NCI-H524 treated with DMSO at 0.1 percent for 48 hours (cell line): ENCODE results near the gene GCNT4.
"Not testable (repeated sequence)": the region's sequence is repeated elsewhere in the genome, so short reads cannot be mapped to it uniquely, and the experiment has no call there.

Experiments
- DNase-seq: peaks from one replicate; lab custom pipeline; 2025; lab: John Stamatoyannopoulos, UW

GCNT4 gene

GRCh38 chr5:75052192-75053053 lies at the start of gene GCNT4:
TSS of gene GCNT4 (minus strand) at chr5:75052558. CDS start at chr5:75030037, 22,521 bp downstream.
- no peak for DNase-seq

GRCh38 chr5:75095956-75096355 lies 43.6 kb upstream of the GCNT4 start:
- DNase-seq: not testable (repeated sequence)

GRCh38 chr5:75091597-75091996 lies 39.2 kb upstream of the GCNT4 start:
- no peak for DNase-seq

GRCh38 chr5:75089662-75090061 lies 37.3 kb upstream of the GCNT4 start:
- no peak for DNase-seq

- DNase-seq: no peak
Measured at GRCh38 chr5:75089137-75089536, 36.8 kb upstream of the GCNT4 start.

GRCh38 chr5:75088648-75089047 lies 36.3 kb upstream of the GCNT4 start:
- DNase-seq: no peak

GRCh38 chr5:75081510-75081909 lies 29.2 kb upstream of the GCNT4 start:
- DNase-seq: no peak

- DNase-seq: not testable (repeated sequence)
Measured at GRCh38 chr5:75079346-75079745, 27.0 kb upstream of the GCNT4 start.

- no peak for DNase-seq
Measured at GRCh38 chr5:75078027-75078426, 25.7 kb upstream of the GCNT4 start.

- DNase-seq: no peak
Measured at GRCh38 chr5:75072061-75072460, 19.7 kb upstream of the GCNT4 start.

GRCh38 chr5:75071100-75071499 lies 18.7 kb upstream of the GCNT4 start:
- DNase-seq: no peak

GRCh38 chr5:75067434-75067833 lies 15.1 kb upstream of the GCNT4 start:
- no peak for DNase-seq

GRCh38 chr5:75062925-75063531 lies 10.7 kb upstream of the GCNT4 start:
- DNase-seq: no peak

GRCh38 chr5:75059912-75060545 lies 7.7 kb upstream of the GCNT4 start:
- DNase-seq: no peak

- no peak for DNase-seq
Measured at GRCh38 chr5:75058986-75059535, 6.7 kb upstream of the GCNT4 start.

- DNase-seq: no peak
Measured at GRCh38 chr5:75057561-75057960, 5.2 kb upstream of the GCNT4 start.

- DNase-seq: no peak
Measured at GRCh38 chr5:75055727-75056144, 3.4 kb upstream of the GCNT4 start.

GRCh38 chr5:75054134-75054930 lies 2.0 kb upstream of the GCNT4 start:
- DNase-seq: no peak

- DNase-seq: no peak
Measured at GRCh38 chr5:75053304-75054133, 1.2 kb upstream of the GCNT4 start.

GRCh38 chr5:75053054-75053303 lies 621 bp upstream of the GCNT4 start:
- no peak for DNase-seq

GRCh38 chr5:75051217-75051751 lies 1.1 kb downstream of the GCNT4 start:
- DNase-seq: no peak
